Measurements from ENCODE around the gene KCNMA1. TPM values are rescaled to one million over a fixed set of nuclear protein-coding genes. Genes with fewer than 3 reads are reported as not detected.
A peak's percentile ranks its signal among the peaks of the same experiment; 100 is the strongest.

The KCNMA1 gene
- total RNA-seq, 1 donor, result 106 TPM

- DNase-seq (ENCODE audit: low read depth), result no peak
- H3K4me3 ChIP-seq (ENCODE audit: low read depth, low read length), result no peak overlapping the region
- no peak for TF ChIP-seq CTCF (IDR thresholded peaks at IDR 0.05; ENCODE audit: insufficient read depth, low read length)
Observed at GRCh38 chr10:77091597-77092165, 545.9 kb downstream of the KCNMA1 start.

GRCh38 chr10:77090381-77091356 lies 546.9 kb downstream of the KCNMA1 start:
- peak; percentile 31 for DNase-seq (ENCODE audit: low read depth)
- TF ChIP-seq CTCF (IDR thresholded peaks at IDR 0.05; ENCODE audit: insufficient read depth, low read length), result no peak
- no peak overlapping the region for H3K4me3 ChIP-seq (ENCODE audit: low read depth, low read length)

DNA sequence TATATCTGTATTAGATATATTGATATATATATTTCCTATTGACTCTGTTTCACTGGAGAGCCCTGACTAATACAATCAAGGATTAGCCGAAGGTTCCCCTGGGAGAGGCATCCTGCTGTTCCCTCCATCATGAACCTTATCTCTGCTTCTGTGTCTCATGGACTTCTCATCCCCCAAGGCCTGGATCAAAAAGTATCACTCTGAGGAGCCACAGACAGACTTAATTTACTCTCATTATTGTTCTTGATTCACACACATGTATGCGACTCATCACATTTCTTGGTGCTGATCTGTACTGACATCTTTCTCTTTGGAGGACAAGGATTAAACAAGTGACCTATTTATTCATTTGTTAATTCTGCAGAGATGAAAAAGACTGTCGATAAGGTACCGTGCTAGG lies 550.2 kb downstream of the KCNMA1 start:
- H3K4me3 ChIP-seq (ENCODE audit: low read depth, low read length), result no peak overlapping the region
- no peak for DNase-seq (ENCODE audit: low read depth)
- no peak for TF ChIP-seq CTCF (IDR thresholded peaks at IDR 0.05; ENCODE audit: insufficient read depth, low read length)

- no peak for DNase-seq (ENCODE audit: low read depth)
- no peak for TF ChIP-seq CTCF (IDR thresholded peaks at IDR 0.05; ENCODE audit: insufficient read depth, low read length)
- no peak overlapping the region for H3K4me3 ChIP-seq (ENCODE audit: low read depth, low read length)
Observed at GRCh38 chr10:77086081-77086480, 551.5 kb downstream of the KCNMA1 start.

DNA sequence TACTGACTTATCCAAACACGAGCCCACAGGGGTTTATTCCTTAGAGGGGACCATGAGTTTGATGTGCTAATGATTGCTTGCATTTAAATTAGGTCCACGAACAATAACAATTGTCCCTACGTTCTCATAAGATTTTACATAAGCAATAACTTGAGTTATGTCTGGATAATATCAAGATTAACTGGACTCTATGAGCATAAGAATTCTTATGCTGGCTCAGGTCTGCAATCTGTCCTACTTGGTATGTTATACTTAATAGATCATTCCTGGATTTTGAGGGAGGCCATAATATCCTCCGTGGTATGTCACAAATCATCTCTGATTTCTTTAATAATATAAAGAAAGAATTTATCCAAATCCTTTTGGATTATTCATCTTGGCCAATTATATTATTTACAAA lies 552.3 kb downstream of the KCNMA1 start:
- no peak for DNase-seq (ENCODE audit: low read depth)
- TF ChIP-seq CTCF (IDR thresholded peaks at IDR 0.05; ENCODE audit: insufficient read depth, low read length), result no peak
- H3K4me3 ChIP-seq (ENCODE audit: low read depth, low read length), result no peak overlapping the region

DNA sequence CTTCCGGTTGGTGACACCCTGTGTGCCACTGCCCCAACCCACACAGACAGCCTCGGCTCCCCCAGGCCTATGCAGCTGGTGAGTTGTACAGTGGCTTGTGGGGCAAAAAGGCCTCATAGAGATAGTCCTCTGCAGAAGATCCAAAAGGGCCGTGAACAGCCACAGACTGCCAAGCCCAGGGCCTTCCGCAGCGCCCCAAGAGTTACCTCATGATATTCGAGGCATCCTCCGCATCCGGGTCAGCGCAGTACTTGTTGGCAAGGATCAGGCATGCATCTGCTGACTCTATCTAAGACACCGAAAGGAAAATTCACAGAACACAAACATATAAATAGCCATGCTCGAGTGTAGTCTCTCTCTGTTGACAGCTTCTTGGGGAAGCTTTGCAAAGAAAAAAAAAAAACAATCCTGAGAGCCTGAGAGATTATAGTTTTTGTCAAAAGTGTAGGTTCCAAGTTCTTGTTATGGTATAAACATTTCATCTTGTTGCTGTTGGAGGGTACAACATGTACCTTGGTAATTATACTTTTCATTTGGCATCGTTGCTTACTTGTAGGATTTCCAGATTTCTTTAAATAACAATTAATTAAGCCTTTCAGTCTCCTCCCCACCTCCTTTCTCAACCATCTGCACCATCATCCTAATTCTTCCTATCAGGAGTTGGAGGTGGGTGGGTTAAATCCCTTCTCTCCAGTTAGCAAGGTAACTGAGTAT lies 553.0 kb downstream of the KCNMA1 start:
- H3K4me3 ChIP-seq (ENCODE audit: low read depth, low read length), result no peak overlapping the region
- DNase-seq (ENCODE audit: low read depth), result no peak
- no peak for TF ChIP-seq CTCF (IDR thresholded peaks at IDR 0.05; ENCODE audit: insufficient read depth, low read length)
